Tibial nerve (tissue), 4 donors: ENCODE measurements around the gene FGF18. TPM values are rescaled to one million over a fixed set of nuclear protein-coding genes. Genes with fewer than 3 reads are reported as not detected.

Experiments used
- DNase-seq, 2 donors: peaks; one replicate each; pipeline ENCODE4 v3.0.0-alpha.2; 2019; ENCODE audit warnings: low spot score in 2 of 2
- H3K27ac ChIP-seq, 4 donors: fragments of 200-600 bp; sonication (generic) in 3 of 4; one replicate each; pipeline ENCODE4 v1.5.1; 2017 to 2019; ENCODE audit warnings: mild to moderate bottlenecking in 1 of 4
- H3K27me3 ChIP-seq, 2 donors: fragments of 200-600 bp; sonication (generic) in 1 of 2; one replicate each; pipeline versions ENCODE4 v1.5.1 to v1.6.0; 2017 to 2019
- H3K36me3 ChIP-seq, 3 donors: fragments of 200-600 bp; sonication (generic); one replicate each; pipeline ENCODE4 v1.5.1; 2018 to 2019
- H3K4me1 ChIP-seq, 4 donors: fragments of 200-600 bp; sonication (generic) in 3 of 4; one replicate each; pipeline ENCODE4 v1.5.1; 2017 to 2019
- H3K4me3 ChIP-seq, 4 donors: fragments of 200-600 bp; sonication (generic) in 3 of 4; one replicate each; pipeline ENCODE4 v1.5.1; 2017 to 2019; ENCODE audit warnings: mild to moderate bottlenecking in 1 of 4, moderate library complexity in 1 of 4
- H3K9me3 ChIP-seq, 4 donors: fragments of 200-600 bp; sonication (generic) in 3 of 4; one replicate each; pipeline ENCODE4 v1.5.1; 2017 to 2019
- EP300 ChIP-seq, 2 donors: sonication (generic); formaldehyde crosslinking; IDR thresholded peaks; one replicate each; pipeline ENCODE4 v1.6.1; 2017; ENCODE audit warnings: antibody characterized with exemption in 2 of 2, mild to moderate bottlenecking in 1 of 2
- POLR2A ChIP-seq, 2 donors: fragments of 450-650 bp; IDR thresholded peaks; one replicate each; pipeline ENCODE4 v1.6.1; 2017; ENCODE audit warnings: antibody characterized with exemption in 2 of 2, mild to moderate bottlenecking in 2 of 2, moderate library complexity in 2 of 2
- WGBS, 2 donors: methylation state at CpG; one replicate each; pipeline ENCODE4 v1.1.5; 2018; 5-methylcytosine and 5-hydroxymethylcytosine counted together
- total RNA-seq, 4 donors: library from RNA; depleted of rRNA; stranded (reverse); fragments of >200 nt; gene quantifications; one replicate each; pipeline ENCODE4 v1.1.0, GENCODE V29; 2016
- TF ChIP-seq, protein P1 (sequence below), 5 experiments: fragments of 200-600 bp in 3 of 5; fragments of 450-650 bp in 2 of 5; sonication (generic) in 3 of 5; IDR thresholded peaks; one replicate each; pipeline ENCODE4 v1.5.1; 2016 to 2019; ENCODE audit warnings: antibody characterized with exemption in 5 of 5, mild to moderate bottlenecking in 3 of 5, moderate library complexity in 2 of 5

Gene FGF18
- total RNA-seq, 4 donors from 2014 or later = 2.4 to 6.9 (median 6.4) TPM

DNA sequence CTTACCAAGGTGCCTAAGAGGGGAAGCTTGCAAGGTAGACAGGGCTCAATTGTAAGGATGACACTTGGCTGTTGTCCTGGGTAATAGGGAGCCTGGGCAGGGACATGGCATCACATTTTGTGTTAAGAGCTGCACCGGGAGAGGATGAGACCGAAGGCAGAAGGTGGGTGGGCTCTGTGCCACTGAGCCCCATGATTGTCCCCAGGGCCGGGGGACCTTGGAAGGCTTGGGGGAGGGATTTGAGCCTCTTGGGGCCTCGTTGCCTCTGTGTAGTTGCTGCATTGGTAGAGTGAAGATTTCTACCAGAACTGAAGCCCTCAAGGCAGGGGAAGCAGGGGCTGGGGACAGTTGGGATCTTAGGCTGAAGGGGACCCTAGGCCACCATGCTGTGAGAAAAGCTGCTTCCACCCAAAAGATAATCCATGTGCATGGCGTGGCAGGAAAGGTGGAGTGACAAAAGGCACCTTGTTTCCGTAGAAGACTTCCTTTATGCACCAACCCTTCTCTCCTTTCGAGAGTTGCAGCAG is 11.9 kb downstream of the FGF18 start:
- Histone ChIP-seq H3K27me3 (no peaks in the 10 kb centered on the region), H3K9me3 (no peaks in the 10 kb centered on the region), H3K4me3 (no peak overlapping the region), H3K27ac (no peak overlapping the region), H3K4me1 (no peaks in the 10 kb centered on the region), H3K36me3 (no peaks in the 10 kb centered on the region)
- WGBS, 2 donors = 87 to 92% methylated on average over 7 of the region's 7 CpGs
- TF ChIP-seq EP300 (IDR thresholded peaks at IDR 0.05) (no peak), POLR2A (IDR thresholded peaks at IDR 0.05) (no peak)
- TF ChIP-seq, protein P1, sequence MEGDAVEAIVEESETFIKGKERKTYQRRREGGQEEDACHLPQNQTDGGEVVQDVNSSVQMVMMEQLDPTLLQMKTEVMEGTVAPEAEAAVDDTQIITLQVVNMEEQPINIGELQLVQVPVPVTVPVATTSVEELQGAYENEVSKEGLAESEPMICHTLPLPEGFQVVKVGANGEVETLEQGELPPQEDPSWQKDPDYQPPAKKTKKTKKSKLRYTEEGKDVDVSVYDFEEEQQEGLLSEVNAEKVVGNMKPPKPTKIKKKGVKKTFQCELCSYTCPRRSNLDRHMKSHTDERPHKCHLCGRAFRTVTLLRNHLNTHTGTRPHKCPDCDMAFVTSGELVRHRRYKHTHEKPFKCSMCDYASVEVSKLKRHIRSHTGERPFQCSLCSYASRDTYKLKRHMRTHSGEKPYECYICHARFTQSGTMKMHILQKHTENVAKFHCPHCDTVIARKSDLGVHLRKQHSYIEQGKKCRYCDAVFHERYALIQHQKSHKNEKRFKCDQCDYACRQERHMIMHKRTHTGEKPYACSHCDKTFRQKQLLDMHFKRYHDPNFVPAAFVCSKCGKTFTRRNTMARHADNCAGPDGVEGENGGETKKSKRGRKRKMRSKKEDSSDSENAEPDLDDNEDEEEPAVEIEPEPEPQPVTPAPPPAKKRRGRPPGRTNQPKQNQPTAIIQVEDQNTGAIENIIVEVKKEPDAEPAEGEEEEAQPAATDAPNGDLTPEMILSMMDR (IDR thresholded peaks at IDR 0.05) = no peak
- no peak for DNase-seq

DNA sequence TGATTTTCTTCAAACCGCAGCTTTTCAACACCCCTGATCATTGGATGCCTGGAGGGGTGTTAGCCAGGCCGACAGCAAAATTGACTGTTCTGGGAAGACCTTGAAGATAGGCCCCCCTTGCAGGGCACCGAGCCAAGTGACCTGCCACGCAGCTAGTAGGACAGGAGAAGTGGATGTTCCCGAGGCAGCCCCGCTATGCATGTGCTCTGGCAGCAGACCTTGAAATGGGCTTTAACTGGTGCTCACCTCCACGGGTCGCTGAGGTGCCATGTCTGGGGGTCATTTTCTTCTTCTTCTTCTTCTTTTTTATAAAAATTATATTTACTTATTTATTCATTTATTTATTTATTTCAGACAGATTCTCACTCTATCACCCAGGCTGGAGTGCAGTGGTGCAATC is 12.6 kb downstream of the FGF18 start:
- no peak for DNase-seq
- no peaks in the 10 kb centered on the region for H3K9me3 ChIP-seq
- H3K27me3 ChIP-seq = no peaks in the 10 kb centered on the region
- TF ChIP-seq, protein P1 (IDR thresholded peaks at IDR 0.05) = no peak
- no peak for TF ChIP-seq POLR2A (IDR thresholded peaks at IDR 0.05)
- no peak for TF ChIP-seq EP300 (IDR thresholded peaks at IDR 0.05)
- H3K27ac ChIP-seq = no peak overlapping the region
- WGBS, 2 donors = 83 to 87% methylated on average over 8 of the region's 8 CpGs
- no peak overlapping the region for H3K4me3 ChIP-seq
- no peaks in the 10 kb centered on the region for H3K36me3 ChIP-seq
- no peaks in the 10 kb centered on the region for H3K4me1 ChIP-seq

DNA sequence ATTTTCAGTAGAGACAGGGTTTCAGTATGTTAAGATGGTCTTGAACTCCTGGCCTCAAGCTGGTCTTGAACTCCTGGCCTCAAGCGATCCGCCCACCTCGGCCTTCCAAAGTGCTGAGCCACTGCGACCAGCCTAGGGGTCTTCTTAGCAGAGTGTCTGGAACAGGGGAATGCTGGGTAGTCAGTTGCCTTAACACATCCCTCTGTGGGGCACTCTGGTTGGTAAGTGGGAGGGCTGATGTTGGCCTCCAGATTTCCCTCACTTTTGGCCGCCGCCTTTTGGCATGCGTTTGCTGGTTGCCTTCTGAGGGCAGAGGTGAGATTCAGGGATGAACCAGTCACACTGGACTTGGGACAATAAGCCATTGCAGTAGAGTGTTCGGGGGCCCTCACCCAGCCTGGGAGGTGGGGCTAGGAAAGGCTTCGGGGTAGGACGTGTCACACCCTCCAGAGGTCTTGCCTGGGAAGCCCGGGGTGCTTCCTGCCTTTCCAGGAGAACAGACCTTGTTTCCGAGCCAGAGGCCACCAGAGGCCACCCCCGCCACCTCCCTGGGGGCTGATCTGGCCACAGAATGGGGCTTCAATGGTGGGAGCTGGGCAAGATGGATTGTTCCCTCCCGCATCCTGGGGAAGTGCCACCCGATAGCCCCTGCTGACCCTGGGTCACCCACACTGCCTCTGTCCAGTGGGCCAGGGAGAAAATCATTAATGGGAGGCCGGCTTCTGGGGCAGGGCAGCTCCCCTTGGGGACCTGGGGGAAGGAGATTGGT is 13.3 kb downstream of the FGF18 start:
- no peak overlapping the region for H3K27ac ChIP-seq
- WGBS, 2 donors = 72 to 78% methylated on average over 13 to 16 of the region's 16 CpGs
- H3K4me3 ChIP-seq = no peak overlapping the region
- no peak for TF ChIP-seq EP300 (IDR thresholded peaks at IDR 0.05)
- TF ChIP-seq POLR2A (IDR thresholded peaks at IDR 0.05) = no peak
- TF ChIP-seq, protein P1 (IDR thresholded peaks at IDR 0.05) = no peak
- H3K4me1 ChIP-seq = no peaks in the 10 kb centered on the region
- H3K36me3 ChIP-seq = no peaks in the 10 kb centered on the region
- H3K9me3 ChIP-seq = no peaks in the 10 kb centered on the region
- no peak for DNase-seq
- H3K27me3 ChIP-seq = no peaks in the 10 kb centered on the region

DNA sequence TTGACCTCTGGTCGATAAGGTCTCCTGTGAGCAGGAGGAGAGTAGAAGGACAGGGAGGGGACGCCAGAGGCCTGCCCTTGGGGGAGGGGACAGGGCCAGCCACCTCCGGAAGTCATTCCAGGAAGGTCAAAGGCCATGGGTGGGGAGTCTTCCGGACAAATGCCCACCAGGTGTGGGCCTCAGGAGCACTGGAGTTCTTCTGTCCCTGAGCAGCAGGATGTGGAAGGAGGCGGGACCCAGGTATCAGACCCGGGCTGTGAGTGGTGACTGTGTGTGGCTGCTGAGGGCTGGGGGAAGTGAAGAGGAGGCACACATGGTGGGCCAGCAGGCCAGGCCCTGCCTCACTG is 13.9 kb downstream of the FGF18 start:
- Histone ChIP-seq H3K4me1 (no peaks in the 10 kb centered on the region), H3K27ac (no peak overlapping the region), H3K4me3 (no peak overlapping the region), H3K27me3 (no peaks in the 10 kb centered on the region), H3K36me3 (no peaks in the 10 kb centered on the region), H3K9me3 (no peaks in the 10 kb centered on the region)
- no peak for TF ChIP-seq POLR2A (IDR thresholded peaks at IDR 0.05)
- TF ChIP-seq, protein P1 (IDR thresholded peaks at IDR 0.05) = no peak
- no peak for TF ChIP-seq EP300 (IDR thresholded peaks at IDR 0.05)
- no peak for DNase-seq
- WGBS, 2 donors = 50 to 60% methylated on average over 5 to 6 of the region's 6 CpGs

DNA sequence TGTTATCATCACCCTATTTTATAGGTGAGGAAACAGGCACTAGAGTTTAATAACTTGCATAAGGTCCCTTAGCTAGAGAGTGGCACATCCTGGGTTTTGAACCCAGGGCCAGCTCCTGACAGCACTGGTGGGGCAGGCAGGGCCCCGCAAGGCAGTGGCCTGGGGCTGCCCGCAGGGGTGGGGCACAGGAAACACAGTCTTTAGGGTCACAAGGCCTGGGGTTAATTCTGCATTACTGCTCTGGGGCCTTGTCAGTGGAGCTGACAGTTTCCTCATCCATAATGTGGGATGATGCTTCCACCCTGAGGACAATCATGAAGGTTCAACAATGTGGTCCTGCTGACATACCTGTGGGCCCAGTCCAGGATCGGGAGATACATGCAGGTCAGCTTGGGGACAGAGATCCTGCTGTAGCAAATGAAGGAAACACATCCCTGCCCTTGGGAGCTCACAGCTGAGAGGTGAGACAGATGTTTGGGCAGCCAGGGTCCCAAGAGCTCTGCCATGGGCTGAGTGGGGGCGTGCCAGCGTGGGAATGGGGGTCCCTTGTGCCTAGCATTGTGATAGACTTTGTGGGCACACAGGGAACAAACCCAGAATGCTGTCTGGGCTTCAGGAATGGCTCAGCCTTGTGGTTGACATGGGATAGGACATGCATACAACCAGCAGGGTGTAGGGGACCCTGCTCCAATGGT is 14.7 kb downstream of the FGF18 start:
- H3K4me3 ChIP-seq = no peak overlapping the region
- no peaks in the 10 kb centered on the region for H3K36me3 ChIP-seq
- WGBS, 2 donors = 85 to 86% methylated on average over 5 of the region's 5 CpGs
- H3K4me1 ChIP-seq = no peaks in the 10 kb centered on the region
- TF ChIP-seq, protein P1 (IDR thresholded peaks at IDR 0.05) = no peak
- TF ChIP-seq POLR2A (IDR thresholded peaks at IDR 0.05) = no peak
- TF ChIP-seq EP300 (IDR thresholded peaks at IDR 0.05) = no peak
- no peak overlapping the region for H3K27ac ChIP-seq
- no peaks in the 10 kb centered on the region for H3K27me3 ChIP-seq
- H3K9me3 ChIP-seq = no peaks in the 10 kb centered on the region
- no peak for DNase-seq
